OCI-LY3 (cell line): Measurements from ENCODE around the gene TPI1.

Experiments used
- EZH2phosphoT487 ChIP-seq: fragments of 200-600 bp; shearing (Covaris generic); IDR thresholded peaks from 2 replicates; pipeline ENCODE4 v1.6.1; 2018; ENCODE audit warnings: antibody characterized with exemption, mixed run types, low read depth
- TF ChIP-seq, protein P1 (sequence below): fragments of 200-600, 300-600 bp; sonication (generic); IDR thresholded peaks from 2 replicates; pipeline ENCODE4 v1.5.1; 2014; ENCODE audit warnings: antibody characterized with exemption, low read length, low read depth

GRCh38 chr12:6894321-6894720, 27.0 kb downstream of the TPI1 start:
- TF ChIP-seq, protein P1, sequence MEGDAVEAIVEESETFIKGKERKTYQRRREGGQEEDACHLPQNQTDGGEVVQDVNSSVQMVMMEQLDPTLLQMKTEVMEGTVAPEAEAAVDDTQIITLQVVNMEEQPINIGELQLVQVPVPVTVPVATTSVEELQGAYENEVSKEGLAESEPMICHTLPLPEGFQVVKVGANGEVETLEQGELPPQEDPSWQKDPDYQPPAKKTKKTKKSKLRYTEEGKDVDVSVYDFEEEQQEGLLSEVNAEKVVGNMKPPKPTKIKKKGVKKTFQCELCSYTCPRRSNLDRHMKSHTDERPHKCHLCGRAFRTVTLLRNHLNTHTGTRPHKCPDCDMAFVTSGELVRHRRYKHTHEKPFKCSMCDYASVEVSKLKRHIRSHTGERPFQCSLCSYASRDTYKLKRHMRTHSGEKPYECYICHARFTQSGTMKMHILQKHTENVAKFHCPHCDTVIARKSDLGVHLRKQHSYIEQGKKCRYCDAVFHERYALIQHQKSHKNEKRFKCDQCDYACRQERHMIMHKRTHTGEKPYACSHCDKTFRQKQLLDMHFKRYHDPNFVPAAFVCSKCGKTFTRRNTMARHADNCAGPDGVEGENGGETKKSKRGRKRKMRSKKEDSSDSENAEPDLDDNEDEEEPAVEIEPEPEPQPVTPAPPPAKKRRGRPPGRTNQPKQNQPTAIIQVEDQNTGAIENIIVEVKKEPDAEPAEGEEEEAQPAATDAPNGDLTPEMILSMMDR, result no peak
- no peak for TF ChIP-seq EZH2phosphoT487
